SH-SY5Y (cell line): ENCODE measurements around the gene WDR70.

Experiments
- GATA2 ChIP-seq: IDR thresholded peaks from 2 replicates; pipeline ENCODE4 v1.6.1; 2011; ENCODE audit warnings: mild to moderate bottlenecking, low read depth, low read length
- GATA3 ChIP-seq: IDR thresholded peaks from 2 replicates; pipeline ENCODE4 v1.6.1; 2011; ENCODE audit warnings: low read depth, mild to moderate bottlenecking, low read length, moderate library complexity

Gene WDR70

GRCh38 chr5:37601163-37601562, 222.0 kb downstream of the WDR70 start:
- TF ChIP-seq GATA3 (no peak), GATA2 (no peak)

- TF ChIP-seq GATA2 (no peak), GATA3 (no peak)
These were observed 224.0 kb downstream of the WDR70 start for GRCh38 chr5:37603072-37603471.

- no peak for TF ChIP-seq GATA3
- no peak for TF ChIP-seq GATA2
These were observed 225.2 kb downstream of the WDR70 start for GRCh38 chr5:37604290-37604689.

GRCh38 chr5:37606148-37606547, 227.0 kb downstream of the WDR70 start:
- TF ChIP-seq GATA2 (no peak), GATA3 (no peak)

- TF ChIP-seq GATA2 (no peak), GATA3 (no peak)
These were observed 227.6 kb downstream of the WDR70 start for GRCh38 chr5:37606632-37607248.

GRCh38 chr5:37615184-37615583, 236.1 kb downstream of the WDR70 start:
- no peak for TF ChIP-seq GATA2
- TF ChIP-seq GATA3 = no peak

- TF ChIP-seq GATA2 = no peak
- no peak for TF ChIP-seq GATA3
These were observed 240.2 kb downstream of the WDR70 start for GRCh38 chr5:37619353-37619752.

- no peak for TF ChIP-seq GATA3
- TF ChIP-seq GATA2 = no peak
These were observed 247.1 kb downstream of the WDR70 start for GRCh38 chr5:37626266-37626665.

- TF ChIP-seq GATA3 (no peak), GATA2 (no peak)
These were observed 249.8 kb downstream of the WDR70 start for GRCh38 chr5:37628876-37629275.

GRCh38 chr5:37631939-37632338, 252.8 kb downstream of the WDR70 start:
- TF ChIP-seq GATA2 (no peak), GATA3 (no peak)

- TF ChIP-seq GATA2 (no peak), GATA3 (no peak)
These were observed 258.2 kb downstream of the WDR70 start for GRCh38 chr5:37637165-37637845.

- no peak for TF ChIP-seq GATA2
- TF ChIP-seq GATA3 = no peak
These were observed 259.8 kb downstream of the WDR70 start for GRCh38 chr5:37638897-37639296.

- TF ChIP-seq GATA3 = no peak
- TF ChIP-seq GATA2 = no peak
These were observed 261.0 kb downstream of the WDR70 start for GRCh38 chr5:37640088-37640487.

GRCh38 chr5:37641933-37642332, 262.8 kb downstream of the WDR70 start:
- TF ChIP-seq GATA3 = no peak
- no peak for TF ChIP-seq GATA2

GRCh38 chr5:37645707-37646106, 266.6 kb downstream of the WDR70 start:
- no peak for TF ChIP-seq GATA2
- no peak for TF ChIP-seq GATA3
